ENCODE results near the gene MAST2.

Gene MAST2

DNA sequence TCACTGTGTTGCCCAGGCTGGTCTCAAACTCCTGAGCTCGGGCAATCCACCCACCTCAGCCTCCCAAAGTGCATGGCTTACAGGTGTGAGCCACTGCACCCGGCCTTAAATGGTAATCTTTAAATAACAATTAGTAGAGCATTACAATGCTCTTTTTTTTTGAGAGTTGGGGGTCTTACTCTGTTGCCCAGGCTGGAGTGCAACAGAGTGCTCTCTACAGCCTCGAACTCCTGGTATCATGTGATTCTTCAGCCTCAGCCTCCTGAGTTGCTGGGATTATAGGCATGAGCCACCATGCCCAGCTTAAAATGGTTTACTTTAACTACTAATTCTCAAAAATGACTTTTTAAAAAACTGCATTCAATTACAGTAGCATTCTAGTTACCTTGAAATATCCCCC lies 276.8 kb downstream of the MAST2 start:
- no peak for DNase-seq

- no peak for DNase-seq
Observed at GRCh38 chr1:46081206-46081605, 277.8 kb downstream of the MAST2 start.

- no peak for DNase-seq
Observed at GRCh38 chr1:46081619-46082018, 278.2 kb downstream of the MAST2 start.

DNA sequence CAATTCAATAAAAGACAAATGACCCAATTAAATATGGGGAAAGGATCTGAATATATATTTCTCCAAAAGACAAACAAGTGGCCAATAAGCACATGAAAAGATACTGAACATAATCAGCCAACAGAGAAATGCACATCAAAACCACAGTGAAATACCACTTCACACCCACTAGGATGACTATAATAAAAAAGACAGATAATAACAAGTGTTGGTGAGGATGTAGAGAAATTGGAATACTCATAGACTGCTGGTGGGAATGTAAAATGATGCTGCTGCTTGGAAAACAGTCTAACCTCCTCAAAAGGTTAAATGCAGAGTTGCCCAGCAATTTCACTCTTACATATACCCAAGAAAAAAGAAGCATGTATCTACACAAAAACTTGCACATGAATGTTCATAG lies 280.2 kb downstream of the MAST2 start:
- no peak for DNase-seq

DNA sequence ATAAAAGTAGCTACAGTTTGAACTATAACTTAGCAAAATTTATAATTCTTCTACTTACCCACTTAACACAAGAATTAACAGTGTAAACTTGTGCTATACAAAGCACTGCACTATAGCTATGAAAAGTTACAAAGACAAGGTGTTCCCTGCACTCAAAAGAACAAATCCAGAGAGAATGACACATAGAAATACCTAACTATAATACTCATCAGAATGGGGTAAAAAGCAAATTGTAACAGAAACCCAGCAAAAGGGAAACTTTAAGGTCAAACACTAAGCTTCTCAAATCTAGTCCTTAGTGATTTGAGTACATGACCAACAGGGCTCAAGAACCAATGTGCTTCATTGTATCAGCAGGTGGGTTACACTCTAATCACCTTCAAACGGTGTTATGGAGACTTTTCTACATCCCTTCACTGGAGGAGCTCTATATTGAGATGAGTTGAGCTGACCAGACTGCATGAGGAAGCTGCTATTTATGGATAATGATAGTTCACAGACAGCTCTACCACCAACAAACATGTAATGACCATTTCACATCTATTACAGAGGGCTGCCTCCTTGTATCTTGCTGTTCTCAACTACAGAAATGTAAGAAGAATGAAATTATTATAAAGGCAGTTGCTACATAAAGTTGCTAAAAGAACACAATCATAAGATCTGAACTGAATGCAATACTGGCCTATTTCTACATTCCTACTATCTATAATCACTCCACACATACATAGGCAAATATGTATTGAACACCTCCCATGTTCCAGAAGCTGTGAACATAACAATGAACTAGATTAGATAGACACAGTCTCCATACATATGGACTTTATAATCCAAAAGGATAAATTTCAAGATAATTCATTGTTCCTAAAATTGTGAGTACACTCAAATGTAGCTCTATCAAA lies 281.4 kb downstream of the MAST2 start:
- DNase-seq = no peak
